Left renal cortex interstitium (tissue), 4 donors: Measurements from ENCODE around the gene PUS7L. TPM values are rescaled to one million over a fixed set of nuclear protein-coding genes. Genes with fewer than 3 reads are reported as not detected.
"Not testable (repeated sequence)": the region's sequence is repeated elsewhere in the genome, so short reads cannot be mapped to it uniquely, and the experiment has no call there.

Experiments
- DNase-seq, 4 donors: peaks; one replicate each; pipeline ENCODE4 v3.0.0-alpha.2; 2013; ENCODE audit warnings: low read depth in 4 of 4, low spot score in 2 of 4, missing footprints in 1 of 4
- polyA plus RNA-seq, 4 donors: library from polyadenylated mRNA; unstranded; fragments of 120-200 nt; gene quantifications; one replicate each; pipeline ENCODE4 v1.2.1, GENCODE V29; 2013; ENCODE audit not compliant: insufficient read length in 4 of 4

PUS7L gene
- polyA plus RNA-seq, 4 donors = 10.8 to 15.0 (median 12.1) TPM

DNA sequence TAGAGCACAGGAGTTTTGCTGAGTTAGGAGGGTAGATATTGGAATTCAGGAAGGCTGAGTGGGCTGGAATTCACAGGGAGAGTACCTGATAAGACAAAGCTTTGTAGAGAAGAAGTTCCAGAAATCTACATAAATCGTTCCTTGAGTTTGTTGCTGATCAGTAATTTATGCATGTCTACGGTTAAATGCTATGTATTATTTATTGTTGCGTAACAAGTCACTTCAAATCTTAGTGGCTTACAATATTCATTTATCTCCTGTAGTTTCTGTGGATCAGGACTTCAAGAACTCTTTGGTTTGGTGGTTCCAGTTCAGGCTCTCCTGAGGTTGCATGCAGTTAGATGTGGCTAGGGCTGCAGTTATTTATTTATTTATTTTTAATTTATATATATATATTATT lies 7.8 kb downstream of the PUS7L start:
- DNase-seq = no peak

GRCh38 chr12:43749016-43749415 lies 9.6 kb downstream of the PUS7L start:
- DNase-seq = no peak

DNA sequence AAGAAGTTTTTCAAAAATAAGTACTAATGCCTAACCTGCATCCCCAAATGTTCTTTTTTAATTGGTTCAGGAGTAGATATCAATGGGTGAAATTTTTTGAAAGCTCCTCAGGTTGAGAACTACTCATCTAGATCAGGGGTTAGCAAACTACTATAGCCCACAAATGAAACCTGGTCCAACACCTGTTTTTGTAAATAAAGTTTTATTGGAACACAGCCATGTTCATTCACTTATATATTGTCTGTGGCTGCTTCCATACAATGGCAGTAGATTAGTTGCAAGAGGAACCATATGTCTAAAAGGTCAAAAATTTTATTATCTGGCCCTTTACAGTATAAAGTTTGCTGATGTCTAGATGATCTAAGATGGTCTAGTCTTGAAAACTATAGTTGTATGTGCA lies 13.8 kb downstream of the PUS7L start:
- DNase-seq = no peak

GRCh38 chr12:43742106-43742505 lies 16.5 kb downstream of the PUS7L start:
- no peak for DNase-seq

DNA sequence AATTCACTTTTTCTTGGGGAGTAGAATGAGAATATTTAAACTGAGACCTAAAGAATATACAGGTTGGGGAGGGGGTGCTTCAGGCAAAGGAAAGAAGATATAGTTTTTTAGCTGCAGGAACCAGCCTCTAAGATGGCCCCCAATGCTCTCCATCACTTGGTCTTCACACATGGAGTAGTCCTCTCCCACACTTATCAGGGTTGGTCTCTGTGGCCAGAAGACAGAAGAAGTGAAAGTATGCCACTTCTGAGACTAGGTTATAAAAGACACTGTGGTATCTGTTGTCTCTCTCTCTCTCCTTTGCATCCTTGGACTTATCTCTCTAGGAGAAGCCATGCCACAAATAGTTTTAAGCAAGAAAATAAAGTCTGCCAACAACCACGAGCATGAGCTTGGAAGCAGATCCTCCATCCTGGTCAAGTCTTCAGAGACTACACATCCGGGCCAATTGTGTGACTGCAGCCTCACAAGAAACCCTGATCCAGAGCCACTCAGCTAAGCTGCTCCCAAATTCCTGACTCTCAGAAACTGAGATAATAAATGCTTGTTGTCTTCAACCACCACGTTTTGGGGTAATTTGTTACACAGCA lies 18.0 kb downstream of the PUS7L start:
- no peak for DNase-seq

GRCh38 chr12:43737646-43738045 lies 20.9 kb downstream of the PUS7L start:
- DNase-seq = no peak

- DNase-seq = no peak
These were observed 21.6 kb downstream of the PUS7L start for GRCh38 chr12:43736927-43737440.

- DNase-seq = no peak
These were observed 24.9 kb downstream of the PUS7L start for GRCh38 chr12:43733687-43734086.

- DNase-seq = no peak
These were observed 28.3 kb downstream of the PUS7L start for GRCh38 chr12:43730283-43730682.

- no peak for DNase-seq
These were observed 29.9 kb downstream of the PUS7L start for GRCh38 chr12:43728698-43729097.

DNA sequence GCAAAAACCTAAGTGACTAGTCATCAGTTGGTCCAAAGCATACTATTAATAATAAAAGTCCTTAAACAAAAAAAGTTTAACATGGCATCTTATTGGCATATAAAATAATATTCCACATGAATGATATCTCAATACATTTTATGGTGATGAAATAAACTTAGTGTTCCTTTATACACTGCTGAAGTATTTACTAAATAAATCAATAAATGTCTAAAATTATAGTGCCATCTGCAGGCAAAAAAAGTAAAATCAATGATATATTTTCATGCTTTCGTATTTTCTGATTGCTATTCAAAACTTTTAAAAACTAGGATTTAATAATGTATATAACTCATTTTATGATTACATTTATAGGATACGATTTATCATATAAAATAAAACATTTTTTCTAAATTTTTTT lies 30.5 kb downstream of the PUS7L start:
- no peak for DNase-seq

GRCh38 chr12:43723134-43723533 lies 35.5 kb downstream of the PUS7L start:
- no peak for DNase-seq

DNA sequence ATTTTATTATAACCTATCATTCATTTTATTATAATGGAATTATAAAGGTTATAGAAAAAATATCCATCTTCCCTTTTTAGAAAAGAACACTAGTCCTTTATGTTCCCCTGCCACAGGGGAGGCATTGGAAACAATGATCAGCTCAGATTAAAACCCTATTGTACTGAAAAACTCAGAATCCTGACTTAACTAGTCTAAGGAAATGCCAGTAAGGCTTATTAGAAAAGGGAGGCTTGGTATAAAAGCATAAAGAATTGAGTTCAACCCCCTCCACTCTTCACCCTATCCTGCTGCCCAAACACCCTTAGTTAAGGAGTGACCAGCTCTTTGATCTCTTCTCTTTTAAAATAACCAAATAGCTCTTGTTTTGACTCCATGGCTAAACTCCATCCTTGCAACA lies 36.0 kb downstream of the PUS7L start:
- DNase-seq = no peak

GRCh38 chr12:43711348-43711747 lies 47.2 kb downstream of the PUS7L start:
- no peak for DNase-seq

GRCh38 chr12:43703772-43704171 lies 54.8 kb downstream of the PUS7L start:
- not testable (repeated sequence) for DNase-seq

DNA sequence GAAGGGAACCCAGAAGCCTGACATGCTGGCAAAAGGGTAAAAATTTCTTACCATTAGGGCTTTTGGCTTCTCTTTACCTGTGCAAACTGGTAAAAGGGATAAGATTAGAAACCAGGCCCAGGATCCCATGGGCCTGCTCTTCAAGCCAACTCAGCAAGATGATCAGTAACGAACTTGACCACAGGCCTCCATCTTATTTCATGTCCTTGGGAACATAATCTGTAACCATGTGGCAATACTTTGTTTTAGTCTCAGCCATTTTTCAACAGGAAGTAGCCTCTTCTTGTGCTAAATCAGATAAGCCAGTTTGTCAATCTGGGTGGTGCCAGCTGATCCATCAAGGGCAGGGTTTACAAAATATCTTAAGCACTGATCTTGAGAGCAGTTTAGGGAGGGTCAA lies 57.4 kb downstream of the PUS7L start:
- not testable (repeated sequence) for DNase-seq

- DNase-seq = no peak
These were observed 62.4 kb downstream of the PUS7L start for GRCh38 chr12:43696154-43696553.

GRCh38 chr12:43694879-43695278 lies 63.7 kb downstream of the PUS7L start:
- DNase-seq = no peak

GRCh38 chr12:43692064-43692463 lies 66.5 kb downstream of the PUS7L start:
- DNase-seq = no peak

GRCh38 chr12:43685491-43685890 lies 73.1 kb downstream of the PUS7L start:
- not testable (repeated sequence) for DNase-seq

GRCh38 chr12:43676183-43676813 lies 82.3 kb downstream of the PUS7L start:
- DNase-seq = no peak
